Measurements from ENCODE around the gene TFPI2.

DNA sequence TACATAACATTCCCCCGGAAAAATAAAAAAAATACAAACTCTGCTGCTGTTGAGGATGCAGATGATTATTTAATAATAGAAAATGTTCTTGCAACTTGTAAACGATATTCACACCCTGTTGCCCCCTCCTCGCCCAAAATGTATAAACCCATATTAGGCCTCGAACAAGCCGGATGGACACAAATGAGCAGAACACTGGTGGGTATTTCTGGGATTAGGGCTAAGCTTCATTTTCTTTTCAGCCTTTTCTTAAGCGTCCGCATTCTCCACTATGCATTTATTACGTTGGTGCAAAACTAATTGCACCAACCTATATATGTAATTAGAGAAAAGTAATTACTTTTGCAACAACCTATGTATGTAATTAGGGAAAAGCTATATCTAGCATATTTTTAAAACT is 30.6 kb upstream of the TFPI2 start:
- TF ChIP-seq, protein P1, sequence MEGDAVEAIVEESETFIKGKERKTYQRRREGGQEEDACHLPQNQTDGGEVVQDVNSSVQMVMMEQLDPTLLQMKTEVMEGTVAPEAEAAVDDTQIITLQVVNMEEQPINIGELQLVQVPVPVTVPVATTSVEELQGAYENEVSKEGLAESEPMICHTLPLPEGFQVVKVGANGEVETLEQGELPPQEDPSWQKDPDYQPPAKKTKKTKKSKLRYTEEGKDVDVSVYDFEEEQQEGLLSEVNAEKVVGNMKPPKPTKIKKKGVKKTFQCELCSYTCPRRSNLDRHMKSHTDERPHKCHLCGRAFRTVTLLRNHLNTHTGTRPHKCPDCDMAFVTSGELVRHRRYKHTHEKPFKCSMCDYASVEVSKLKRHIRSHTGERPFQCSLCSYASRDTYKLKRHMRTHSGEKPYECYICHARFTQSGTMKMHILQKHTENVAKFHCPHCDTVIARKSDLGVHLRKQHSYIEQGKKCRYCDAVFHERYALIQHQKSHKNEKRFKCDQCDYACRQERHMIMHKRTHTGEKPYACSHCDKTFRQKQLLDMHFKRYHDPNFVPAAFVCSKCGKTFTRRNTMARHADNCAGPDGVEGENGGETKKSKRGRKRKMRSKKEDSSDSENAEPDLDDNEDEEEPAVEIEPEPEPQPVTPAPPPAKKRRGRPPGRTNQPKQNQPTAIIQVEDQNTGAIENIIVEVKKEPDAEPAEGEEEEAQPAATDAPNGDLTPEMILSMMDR (IDR thresholded peaks at IDR 0.05) = no peak
- TF ChIP-seq POLR2A (IDR thresholded peaks at IDR 0.05) = no peak

Data from Peyer's patch (tissue), 4 donors.